HG02943 (cell line): ENCODE results near the gene RIMOC1.
A peak's percentile ranks its signal among the peaks of the same experiment; 100 is the strongest.

Experiments used
- ATAC-seq: cut with Tn5 transposase; IDR thresholded peaks from one replicate; pipeline ENCODE4 v1.9.1; 2021; ENCODE audit warnings: mild to moderate bottlenecking, low read depth, moderate library complexity; ENCODE audit not compliant: unreplicated experiment

RIMOC1 gene

GRCh38 chr5:41903892-41904799 lies at the start of gene RIMOC1:
RIMOC1 (plus strand) TSS chr5:41904344; CDS start chr5:41904368, 24 bp downstream.
- ATAC-seq: peak; percentile 99

- peak; percentile 89 for ATAC-seq
Observed at GRCh38 chr5:41856644-41857491, 47.3 kb upstream of the RIMOC1 start.

DNA sequence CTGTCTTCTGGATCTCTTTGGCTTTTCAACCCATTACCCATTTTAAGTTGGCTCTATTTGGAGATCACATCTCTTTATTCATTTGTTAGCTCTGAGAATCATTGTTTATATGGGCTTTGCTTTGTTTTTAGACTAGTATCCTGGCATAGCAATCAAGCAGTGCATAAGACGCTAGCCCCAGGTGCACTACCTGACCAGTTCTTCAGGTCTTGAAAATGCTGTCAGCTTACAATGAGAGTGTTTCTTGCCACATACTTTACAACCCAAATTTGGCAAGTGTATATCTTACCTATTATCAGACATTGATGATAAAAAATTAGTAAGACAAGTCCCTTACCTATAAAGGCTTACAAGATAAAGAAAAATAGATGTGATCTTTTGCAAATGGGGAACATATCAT lies 46.2 kb upstream of the RIMOC1 start:
- ATAC-seq: no peak

- no peak for ATAC-seq
Observed at GRCh38 chr5:41858890-41859289, 45.3 kb upstream of the RIMOC1 start.

GRCh38 chr5:41863871-41864486 lies 40.2 kb upstream of the RIMOC1 start:
- no peak for ATAC-seq

GRCh38 chr5:41869151-41869723 lies 34.9 kb upstream of the RIMOC1 start:
- ATAC-seq: no peak

- peak; percentile 88 for ATAC-seq
Observed at GRCh38 chr5:41869724-41870626, 34.2 kb upstream of the RIMOC1 start, which contains the start of gene OXCT1. OXCT1 (minus strand) TSS chr5:41870425; CDS start chr5:41870358, 67 bp downstream.

- no peak for ATAC-seq
Observed at GRCh38 chr5:41870627-41871048, 33.5 kb upstream of the RIMOC1 start.

DNA sequence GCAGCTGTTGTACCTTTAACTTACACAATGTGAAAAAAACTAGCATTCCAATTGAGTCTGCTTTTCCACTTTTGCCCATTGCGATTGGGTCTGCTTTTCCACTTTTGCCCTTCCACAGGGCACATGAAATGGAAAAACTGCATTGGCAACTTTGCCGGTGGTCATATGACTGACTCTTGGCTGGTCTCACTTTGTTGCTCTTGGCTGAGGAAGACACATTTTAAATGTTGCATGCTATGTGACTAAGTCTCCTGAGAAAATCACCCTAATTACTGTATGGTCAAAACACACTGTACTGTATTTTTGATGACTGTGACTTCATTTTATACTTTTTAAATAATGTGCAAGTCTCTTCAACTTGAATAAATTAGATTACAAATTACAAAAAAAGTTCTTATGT lies 32.3 kb upstream of the RIMOC1 start:
- no peak for ATAC-seq

- ATAC-seq: no peak
Observed at GRCh38 chr5:41874512-41875060, 29.6 kb upstream of the RIMOC1 start.

- no peak for ATAC-seq
Observed at GRCh38 chr5:41875121-41875520, 29.0 kb upstream of the RIMOC1 start.

GRCh38 chr5:41876678-41877077 lies 27.5 kb upstream of the RIMOC1 start:
- no peak for ATAC-seq

DNA sequence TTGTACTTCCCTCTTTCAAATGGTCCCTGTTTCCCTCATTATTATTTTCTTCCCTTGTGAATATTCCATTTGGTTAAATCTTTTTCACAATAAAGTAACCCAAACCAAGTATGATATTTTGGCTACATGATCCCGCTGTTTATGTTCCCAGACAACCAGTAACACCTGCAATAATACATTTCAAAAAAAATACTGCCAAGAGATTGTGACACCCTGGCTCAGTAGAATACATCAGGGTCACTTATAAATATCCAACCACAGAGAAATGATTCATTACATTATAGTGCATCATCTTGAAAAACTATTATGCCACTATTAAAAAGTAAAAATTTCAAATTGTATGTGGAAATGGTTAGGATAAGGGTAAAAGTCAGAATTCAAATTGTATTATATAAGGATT lies 26.7 kb upstream of the RIMOC1 start:
- ATAC-seq: no peak

GRCh38 chr5:41878173-41878572 lies 26.0 kb upstream of the RIMOC1 start:
- ATAC-seq: peak; percentile 39

DNA sequence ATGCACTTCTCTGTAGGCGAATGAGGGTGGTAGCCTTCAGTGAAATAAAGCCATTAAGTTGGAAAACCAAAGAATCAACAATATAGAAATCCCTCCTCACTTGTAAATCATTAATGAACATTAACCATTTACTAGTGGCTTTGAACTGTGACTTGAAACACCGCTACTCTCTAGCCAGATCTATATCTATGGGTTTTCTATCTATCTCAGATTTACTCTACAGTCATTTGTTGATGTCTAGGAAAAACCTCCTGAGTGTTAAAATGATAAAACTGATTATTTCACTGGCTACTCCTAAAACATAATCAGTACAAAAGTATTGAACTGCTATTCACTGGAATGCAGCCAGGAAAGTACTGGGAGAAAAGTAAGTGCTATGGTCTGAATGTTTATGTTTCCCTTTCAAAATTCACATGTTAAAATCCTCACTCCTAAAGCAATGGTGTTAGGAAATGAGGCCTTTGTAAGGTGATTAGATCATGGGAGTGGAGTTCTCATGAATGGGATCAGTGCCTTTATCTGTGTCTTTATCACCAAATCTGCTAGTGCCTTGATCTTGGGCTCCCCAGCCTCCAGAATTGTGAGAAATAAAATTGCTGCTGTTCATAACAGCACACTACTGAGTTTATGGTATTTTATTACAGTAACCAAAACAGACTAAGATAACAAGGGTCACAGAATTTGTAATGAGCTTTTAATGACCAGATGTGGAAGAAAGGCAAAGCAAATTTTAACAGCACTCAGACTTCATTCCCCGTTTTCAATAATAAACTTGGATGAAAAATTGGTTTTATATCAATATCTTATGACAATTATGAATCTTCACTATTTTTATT lies 25.3 kb upstream of the RIMOC1 start:
- ATAC-seq: peak; percentile 69

DNA sequence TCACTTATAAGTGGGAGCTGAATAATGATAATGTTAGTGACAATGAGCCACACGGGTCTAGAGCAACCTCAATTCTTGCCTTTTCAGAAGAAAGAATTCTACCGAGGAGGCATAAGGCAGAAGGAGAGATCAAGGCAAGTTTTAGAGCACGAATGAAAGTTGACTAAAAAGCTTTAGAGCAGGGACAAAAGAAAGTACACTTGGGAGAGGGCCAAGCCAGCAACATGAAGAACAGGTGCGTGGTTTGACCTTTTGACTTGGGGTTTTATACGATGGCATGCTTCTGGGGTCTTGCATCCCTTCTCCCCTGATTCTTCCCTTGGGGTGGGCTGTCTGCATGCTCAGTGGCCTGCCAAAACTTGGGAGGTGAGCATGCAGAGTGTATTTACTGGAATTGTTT lies 21.4 kb upstream of the RIMOC1 start:
- ATAC-seq: no peak

DNA sequence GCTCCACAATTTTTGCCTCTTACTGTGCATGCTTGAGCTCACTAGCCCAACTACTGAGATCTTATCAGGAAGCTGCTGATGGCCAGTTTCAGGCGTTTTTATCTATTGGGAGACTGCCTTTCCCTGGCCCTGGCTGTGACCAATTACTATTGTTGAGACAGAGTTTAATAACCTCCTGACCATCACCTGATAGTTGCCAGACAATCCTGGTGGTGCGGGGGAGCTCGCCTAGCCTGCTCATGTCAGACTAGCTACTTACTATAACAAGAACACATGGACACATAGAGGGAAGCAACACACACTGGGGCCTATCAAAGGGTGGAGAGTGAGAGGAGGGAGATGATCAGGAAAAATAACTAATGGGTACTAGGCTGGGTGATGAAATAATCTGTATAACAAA lies 20.9 kb upstream of the RIMOC1 start:
- ATAC-seq: no peak

- no peak for ATAC-seq
Observed at GRCh38 chr5:41883936-41884335, 20.2 kb upstream of the RIMOC1 start.
